ENCODE measurements around the gene DVL1.

The DVL1 gene

GRCh38 chr1:1296070-1297061, 52.9 kb downstream of the DVL1 start:
- no peaks in the 10 kb centered on the region for H3K9me3 ChIP-seq (ENCODE audit: control insufficient read depth, low read length)
- no peak overlapping the region for H3K27ac ChIP-seq (ENCODE audit: insufficient read depth, low read depth, low read length, poor library complexity, severe bottlenecking)
- H3K36me3 ChIP-seq (ENCODE audit: control insufficient read depth, insufficient read depth, low read length): no peaks in the 10 kb centered on the region
- H3K4me3 ChIP-seq (ENCODE audit: insufficient read depth, low read depth, low read length): no peak overlapping the region
- H3K4me1 ChIP-seq (ENCODE audit: control insufficient read depth, insufficient read depth, low read length): no peaks in the 10 kb centered on the region
- WGBS, 2 experiments: 95 to 96% methylated on average over 62 of the region's 62 CpGs
- H3K27me3 ChIP-seq (ENCODE audit: control insufficient read depth, insufficient read depth, low read length, poor library complexity, severe bottlenecking): no peaks in the 10 kb centered on the region

- Histone ChIP-seq H3K4me1 (ENCODE audit: control insufficient read depth, insufficient read depth, low read length) (no peaks in the 10 kb centered on the region), H3K36me3 (ENCODE audit: control insufficient read depth, insufficient read depth, low read length) (no peaks in the 10 kb centered on the region), H3K4me3 (ENCODE audit: insufficient read depth, low read depth, low read length) (no peak overlapping the region), H3K27ac (ENCODE audit: insufficient read depth, low read depth, low read length, poor library complexity, severe bottlenecking) (no peak overlapping the region), H3K27me3 (ENCODE audit: control insufficient read depth, insufficient read depth, low read length, poor library complexity, severe bottlenecking) (no peaks in the 10 kb centered on the region), H3K9me3 (ENCODE audit: control insufficient read depth, low read length) (no peaks in the 10 kb centered on the region)
- 93 to 94% methylated on average over 35 of the region's 35 CpGs for WGBS, 2 experiments
These were observed 53.9 kb downstream of the DVL1 start for GRCh38 chr1:1295154-1295923.

- Histone ChIP-seq H3K4me3 (ENCODE audit: insufficient read depth, low read depth, low read length) (no peak overlapping the region), H3K9me3 (ENCODE audit: control insufficient read depth, low read length) (no peaks in the 10 kb centered on the region), H3K4me1 (ENCODE audit: control insufficient read depth, insufficient read depth, low read length) (no peaks in the 10 kb centered on the region), H3K36me3 (ENCODE audit: control insufficient read depth, insufficient read depth, low read length) (no peaks in the 10 kb centered on the region), H3K27ac (ENCODE audit: insufficient read depth, low read depth, low read length, poor library complexity, severe bottlenecking) (no peak overlapping the region), H3K27me3 (ENCODE audit: control insufficient read depth, insufficient read depth, low read length, poor library complexity, severe bottlenecking) (no peaks in the 10 kb centered on the region)
- WGBS, 2 experiments: 95% methylated on average over 58 of the region's 58 CpGs
These were observed 54.8 kb downstream of the DVL1 start for GRCh38 chr1:1294250-1294890.

GRCh38 chr1:1293263-1294249, 55.7 kb downstream of the DVL1 start:
- no peaks in the 10 kb centered on the region for H3K4me1 ChIP-seq (ENCODE audit: control insufficient read depth, insufficient read depth, low read length)
- no peaks in the 10 kb centered on the region for H3K27me3 ChIP-seq (ENCODE audit: control insufficient read depth, insufficient read depth, low read length, poor library complexity, severe bottlenecking)
- 91 to 94% methylated on average over 94 of the region's 94 CpGs for WGBS, 2 experiments
- H3K9me3 ChIP-seq (ENCODE audit: control insufficient read depth, low read length): no peaks in the 10 kb centered on the region
- H3K36me3 ChIP-seq (ENCODE audit: control insufficient read depth, insufficient read depth, low read length): no peaks in the 10 kb centered on the region
- H3K27ac ChIP-seq (ENCODE audit: insufficient read depth, low read depth, low read length, poor library complexity, severe bottlenecking): no peak overlapping the region
- H3K4me3 ChIP-seq (ENCODE audit: insufficient read depth, low read depth, low read length): no peak overlapping the region

- H3K27ac ChIP-seq (ENCODE audit: insufficient read depth, low read depth, low read length, poor library complexity, severe bottlenecking): no peak overlapping the region
- H3K36me3 ChIP-seq (ENCODE audit: control insufficient read depth, insufficient read depth, low read length): no peaks in the 10 kb centered on the region
- 96% methylated on average over 18 of the region's 18 CpGs for WGBS, 2 experiments
- no peak overlapping the region for H3K4me3 ChIP-seq (ENCODE audit: insufficient read depth, low read depth, low read length)
- no peaks in the 10 kb centered on the region for H3K9me3 ChIP-seq (ENCODE audit: control insufficient read depth, low read length)
- no peaks in the 10 kb centered on the region for H3K27me3 ChIP-seq (ENCODE audit: control insufficient read depth, insufficient read depth, low read length, poor library complexity, severe bottlenecking)
- no peaks in the 10 kb centered on the region for H3K4me1 ChIP-seq (ENCODE audit: control insufficient read depth, insufficient read depth, low read length)
These were observed 56.4 kb downstream of the DVL1 start for GRCh38 chr1:1292851-1293250.

- H3K27me3 ChIP-seq (ENCODE audit: control insufficient read depth, insufficient read depth, low read length, poor library complexity, severe bottlenecking): no peaks in the 10 kb centered on the region
- H3K27ac ChIP-seq (ENCODE audit: insufficient read depth, low read depth, low read length, poor library complexity, severe bottlenecking): no peak overlapping the region
- WGBS, 2 experiments: 88 to 92% methylated on average over 9 of the region's 9 CpGs
- H3K9me3 ChIP-seq (ENCODE audit: control insufficient read depth, low read length): no peaks in the 10 kb centered on the region
- no peaks in the 10 kb centered on the region for H3K36me3 ChIP-seq (ENCODE audit: control insufficient read depth, insufficient read depth, low read length)
- H3K4me3 ChIP-seq (ENCODE audit: insufficient read depth, low read depth, low read length): no peak overlapping the region
- no peaks in the 10 kb centered on the region for H3K4me1 ChIP-seq (ENCODE audit: control insufficient read depth, insufficient read depth, low read length)
These were observed 56.8 kb downstream of the DVL1 start for GRCh38 chr1:1292442-1292779.

- WGBS, 2 experiments: 64 to 65% methylated on average over 45 of the region's 45 CpGs
- no peaks in the 10 kb centered on the region for H3K36me3 ChIP-seq (ENCODE audit: control insufficient read depth, insufficient read depth, low read length)
- H3K27ac ChIP-seq (ENCODE audit: insufficient read depth, low read depth, low read length, poor library complexity, severe bottlenecking): no peak overlapping the region
- no peaks in the 10 kb centered on the region for H3K4me1 ChIP-seq (ENCODE audit: control insufficient read depth, insufficient read depth, low read length)
- no peaks in the 10 kb centered on the region for H3K27me3 ChIP-seq (ENCODE audit: control insufficient read depth, insufficient read depth, low read length, poor library complexity, severe bottlenecking)
- H3K4me3 ChIP-seq (ENCODE audit: insufficient read depth, low read depth, low read length): no peak overlapping the region
- no peaks in the 10 kb centered on the region for H3K9me3 ChIP-seq (ENCODE audit: control insufficient read depth, low read length)
These were observed 57.4 kb downstream of the DVL1 start for GRCh38 chr1:1291548-1292441.

GRCh38 chr1:1291023-1291528, 58.1 kb downstream of the DVL1 start:
- Histone ChIP-seq H3K9me3 (ENCODE audit: control insufficient read depth, low read length) (no peaks in the 10 kb centered on the region), H3K27ac (ENCODE audit: insufficient read depth, low read depth, low read length, poor library complexity, severe bottlenecking) (no peak overlapping the region), H3K4me3 (ENCODE audit: insufficient read depth, low read depth, low read length) (no peak overlapping the region), H3K36me3 (ENCODE audit: control insufficient read depth, insufficient read depth, low read length) (no peaks in the 10 kb centered on the region), H3K4me1 (ENCODE audit: control insufficient read depth, insufficient read depth, low read length) (no peaks in the 10 kb centered on the region), H3K27me3 (ENCODE audit: control insufficient read depth, insufficient read depth, low read length, poor library complexity, severe bottlenecking) (no peaks in the 10 kb centered on the region)
- 88 to 89% methylated on average over 28 of the region's 28 CpGs for WGBS, 2 experiments

All from ectodermal cell (in vitro differentiated cells).